AG10803 (cell line): ENCODE results near the gene IMMP2L.

Source experiments
- DNase-seq: peaks from one replicate; pipeline ENCODE4 v3.0.0; 2010; ENCODE audit warnings: low read depth
- H3K4me3 ChIP-seq: 2 replicates; pipeline ENCODE4 v1.5.1; 2011; ENCODE audit warnings: mild to moderate bottlenecking, low read length, control low read depth
- CTCF ChIP-seq: conservative IDR thresholded peaks from 2 replicates; pipeline ENCODE4 v1.5.1; 2011; ENCODE audit warnings: mild to moderate bottlenecking, low read length, control low read depth, inconsistent platforms

The IMMP2L gene

GRCh38 chr7:111067682-111068081 lies 494.6 kb downstream of the IMMP2L start:
- no peak for DNase-seq
- TF ChIP-seq CTCF, result no peak
- H3K4me3 ChIP-seq, result no peak overlapping the region

- no peak for TF ChIP-seq CTCF
- no peak for DNase-seq
- no peak overlapping the region for H3K4me3 ChIP-seq
These were observed 495.0 kb downstream of the IMMP2L start for GRCh38 chr7:111067251-111067650.

- no peak overlapping the region for H3K4me3 ChIP-seq
These were observed 499.1 kb downstream of the IMMP2L start for GRCh38 chr7:111063166-111063565.

GRCh38 chr7:111059833-111060232 lies 502.5 kb downstream of the IMMP2L start:
- DNase-seq, result peak; percentile 18
- H3K4me3 ChIP-seq, result no peak overlapping the region
- no peak for TF ChIP-seq CTCF

More at GRCh38 chr7:111063166-111063565, 499.1 kb downstream of the IMMP2L start:
- TF ChIP-seq CTCF, result no peak
- no peak for DNase-seq

GRCh38 chr7:111057066-111057465 lies 505.2 kb downstream of the IMMP2L start:
- DNase-seq, result no peak
- H3K4me3 ChIP-seq, result no peak overlapping the region
- TF ChIP-seq CTCF, result no peak

GRCh38 chr7:111056371-111056770 lies 505.9 kb downstream of the IMMP2L start:
- DNase-seq, result no peak
- no peak overlapping the region for H3K4me3 ChIP-seq
- no peak for TF ChIP-seq CTCF

GRCh38 chr7:111053035-111053434 lies 509.3 kb downstream of the IMMP2L start:
- H3K4me3 ChIP-seq, result no peak overlapping the region
- DNase-seq, result no peak
- TF ChIP-seq CTCF, result no peak
